ENCODE results near the gene DAAM2. TPM values are rescaled to one million over a fixed set of nuclear protein-coding genes. Genes with fewer than 3 reads are reported as not detected.

Gene DAAM2
- total RNA-seq, 2 donors from 2014 or later = 4.7 to 41.3 TPM

DNA sequence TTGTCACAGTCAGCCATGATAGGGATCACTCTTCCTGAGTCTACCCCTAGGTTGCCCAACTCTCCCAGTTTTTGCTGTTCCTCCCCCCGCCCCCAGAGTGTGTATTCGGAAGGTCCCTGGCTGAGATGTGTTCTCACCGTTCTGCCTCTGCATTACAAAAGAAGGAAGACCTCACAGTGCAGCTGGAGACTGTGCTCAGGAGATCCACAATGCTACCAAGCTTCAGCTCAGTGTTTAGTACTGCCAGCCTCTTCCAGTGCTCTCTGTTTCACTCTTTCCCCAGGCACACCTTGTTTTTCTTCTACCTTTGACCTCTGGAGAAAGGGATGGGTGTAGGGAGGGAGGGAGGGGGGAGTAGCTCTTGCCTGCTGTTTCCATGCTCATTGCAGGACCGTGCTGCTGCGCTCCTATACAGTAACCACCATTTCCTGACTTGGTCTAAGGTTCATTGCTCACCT, 155.5 kb downstream of the DAAM2 start:
- H3K27me3 ChIP-seq (replicated peaks; ENCODE audit: insufficient read depth) = no peaks in the 10 kb centered on the region
- intact Hi-C loops (cut with DNase I) = no loop called here
- H3K4me3 ChIP-seq = no peak overlapping the region
- no peak overlapping the region for H3K27ac ChIP-seq
- DNase-seq (ENCODE audit: low spot score) = no peak
- no peaks in the 10 kb centered on the region for H3K4me1 ChIP-seq (replicated peaks)
- no peaks in the 10 kb centered on the region for H3K9me3 ChIP-seq
- WGBS = 79% methylated on average over 5 of the region's 5 CpGs
- H3K36me3 ChIP-seq = no peaks in the 10 kb centered on the region
- no peak for TF ChIP-seq POLR2A (IDR thresholded peaks at IDR 0.05)
- TF ChIP-seq POLR2AphosphoS5 (IDR thresholded peaks at IDR 0.05) = no peak
- TF ChIP-seq, protein P1, sequence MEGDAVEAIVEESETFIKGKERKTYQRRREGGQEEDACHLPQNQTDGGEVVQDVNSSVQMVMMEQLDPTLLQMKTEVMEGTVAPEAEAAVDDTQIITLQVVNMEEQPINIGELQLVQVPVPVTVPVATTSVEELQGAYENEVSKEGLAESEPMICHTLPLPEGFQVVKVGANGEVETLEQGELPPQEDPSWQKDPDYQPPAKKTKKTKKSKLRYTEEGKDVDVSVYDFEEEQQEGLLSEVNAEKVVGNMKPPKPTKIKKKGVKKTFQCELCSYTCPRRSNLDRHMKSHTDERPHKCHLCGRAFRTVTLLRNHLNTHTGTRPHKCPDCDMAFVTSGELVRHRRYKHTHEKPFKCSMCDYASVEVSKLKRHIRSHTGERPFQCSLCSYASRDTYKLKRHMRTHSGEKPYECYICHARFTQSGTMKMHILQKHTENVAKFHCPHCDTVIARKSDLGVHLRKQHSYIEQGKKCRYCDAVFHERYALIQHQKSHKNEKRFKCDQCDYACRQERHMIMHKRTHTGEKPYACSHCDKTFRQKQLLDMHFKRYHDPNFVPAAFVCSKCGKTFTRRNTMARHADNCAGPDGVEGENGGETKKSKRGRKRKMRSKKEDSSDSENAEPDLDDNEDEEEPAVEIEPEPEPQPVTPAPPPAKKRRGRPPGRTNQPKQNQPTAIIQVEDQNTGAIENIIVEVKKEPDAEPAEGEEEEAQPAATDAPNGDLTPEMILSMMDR (IDR thresholded peaks at IDR 0.05) = no peak

DNA sequence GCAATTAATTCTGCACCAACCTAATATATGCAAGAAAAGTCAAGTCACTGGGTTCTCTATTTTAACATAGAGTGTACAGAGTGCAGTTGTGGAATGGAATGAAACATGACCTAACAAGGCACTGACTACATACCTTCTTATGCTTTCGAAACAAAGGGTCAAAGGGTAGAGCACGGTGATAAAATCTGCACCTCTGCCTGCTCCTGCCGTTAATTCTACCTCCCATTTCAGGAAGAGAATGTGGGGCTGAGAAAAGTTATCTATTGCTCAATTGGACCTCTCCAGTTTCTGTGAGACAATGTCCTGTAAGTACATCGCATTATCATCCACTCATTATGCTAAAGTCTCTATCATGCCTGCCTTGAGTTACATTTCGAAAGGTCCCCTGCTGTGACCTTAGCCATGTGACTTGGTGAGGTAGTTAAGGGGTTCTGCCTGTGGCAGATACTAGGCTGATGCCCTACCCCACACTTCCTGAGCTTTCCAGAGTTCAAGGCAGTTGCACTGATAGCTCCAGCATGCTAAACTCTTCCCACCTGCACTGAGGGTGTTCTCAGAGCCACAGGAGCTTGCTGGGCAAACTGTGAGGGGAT, 156.1 kb downstream of the DAAM2 start:
- no peaks in the 10 kb centered on the region for H3K27me3 ChIP-seq (replicated peaks; ENCODE audit: insufficient read depth)
- DNase-seq (ENCODE audit: low spot score) = no peak
- intact Hi-C loops (cut with DNase I) = no loop called here
- 70% methylated on average over 5 of the region's 5 CpGs for WGBS
- H3K4me1 ChIP-seq (replicated peaks) = no peaks in the 10 kb centered on the region
- TF ChIP-seq POLR2AphosphoS5 (IDR thresholded peaks at IDR 0.05) = no peak
- TF ChIP-seq POLR2A (IDR thresholded peaks at IDR 0.05) = no peak
- TF ChIP-seq, protein P1 (IDR thresholded peaks at IDR 0.05) = no peak
- H3K9me3 ChIP-seq = no peaks in the 10 kb centered on the region
- H3K4me3 ChIP-seq = no peak overlapping the region
- no peak overlapping the region for H3K27ac ChIP-seq
- H3K36me3 ChIP-seq = no peaks in the 10 kb centered on the region

DNA sequence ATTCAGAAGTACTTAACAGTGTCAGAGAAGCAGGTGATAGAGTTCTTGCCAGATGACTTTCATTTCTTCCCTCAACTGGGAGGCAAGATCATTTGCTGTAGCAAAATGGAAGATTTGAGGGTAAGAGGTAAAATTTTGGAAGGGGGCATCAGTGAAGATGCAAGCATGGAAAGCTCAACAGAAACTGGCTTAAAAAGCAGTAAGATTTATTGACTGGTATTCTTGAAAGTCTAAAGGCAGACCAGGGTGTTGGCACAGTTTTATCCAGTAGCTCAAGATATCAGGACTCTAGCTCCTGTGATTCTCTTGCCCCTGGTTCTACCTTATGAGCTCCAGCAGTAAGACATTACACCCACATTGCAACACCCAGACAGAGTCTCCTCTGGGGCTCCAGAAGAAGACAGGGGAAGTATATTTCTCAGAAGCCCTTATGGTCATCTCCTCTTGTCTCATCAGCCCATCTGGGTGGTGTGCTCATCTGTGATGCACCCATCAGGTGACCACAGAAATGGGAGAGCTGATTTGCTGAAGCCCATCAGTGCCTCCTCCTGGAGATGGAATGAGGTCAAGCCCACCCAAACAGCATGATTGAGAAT, 158.0 kb downstream of the DAAM2 start:
- Histone ChIP-seq H3K36me3 (no peaks in the 10 kb centered on the region), H3K27me3 (replicated peaks; ENCODE audit: insufficient read depth) (no peaks in the 10 kb centered on the region), H3K27ac (no peak overlapping the region), H3K4me3 (no peak overlapping the region), H3K4me1 (replicated peaks) (no peaks in the 10 kb centered on the region), H3K9me3 (no peaks in the 10 kb centered on the region)
- DNase-seq (ENCODE audit: low spot score) = no peak
- intact Hi-C loops (cut with DNase I) = no loop called here
- no peak for TF ChIP-seq POLR2A (IDR thresholded peaks at IDR 0.05)
- TF ChIP-seq, protein P1 (IDR thresholded peaks at IDR 0.05) = no peak

DNA sequence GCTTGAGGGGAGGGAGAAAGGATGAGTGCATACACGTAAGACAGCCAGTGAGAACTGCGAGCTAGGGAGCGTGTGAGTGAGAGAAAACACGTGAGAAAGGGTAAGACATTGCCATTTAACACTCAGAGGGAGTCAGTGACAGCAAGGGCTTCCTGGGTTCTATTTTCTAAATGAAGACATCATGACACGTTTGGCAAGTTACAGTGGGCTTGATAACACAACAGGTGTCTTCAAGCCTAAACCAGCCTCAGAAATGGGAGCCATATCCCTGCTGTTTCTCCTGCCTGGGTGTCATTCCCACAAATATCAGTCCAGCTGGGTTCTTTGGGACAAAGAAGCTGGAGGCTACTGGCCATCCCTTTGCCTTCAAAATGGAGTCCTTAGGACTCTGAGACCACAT, 159.0 kb downstream of the DAAM2 start:
- H3K4me1 ChIP-seq (replicated peaks) = no peaks in the 10 kb centered on the region
- 79% methylated on average over 5 of the region's 5 CpGs for WGBS
- H3K36me3 ChIP-seq = no peaks in the 10 kb centered on the region
- intact Hi-C loops (cut with DNase I) = no loop called here
- DNase-seq (ENCODE audit: low spot score) = no peak
- H3K4me3 ChIP-seq = no peak overlapping the region
- H3K27ac ChIP-seq = no peak overlapping the region
- TF ChIP-seq POLR2AphosphoS5 (IDR thresholded peaks at IDR 0.05) (no peak), POLR2A (IDR thresholded peaks at IDR 0.05) (no peak)
- TF ChIP-seq, protein P1 (IDR thresholded peaks at IDR 0.05) = no peak
- H3K9me3 ChIP-seq = no peaks in the 10 kb centered on the region
- no peaks in the 10 kb centered on the region for H3K27me3 ChIP-seq (replicated peaks; ENCODE audit: insufficient read depth)

DNA sequence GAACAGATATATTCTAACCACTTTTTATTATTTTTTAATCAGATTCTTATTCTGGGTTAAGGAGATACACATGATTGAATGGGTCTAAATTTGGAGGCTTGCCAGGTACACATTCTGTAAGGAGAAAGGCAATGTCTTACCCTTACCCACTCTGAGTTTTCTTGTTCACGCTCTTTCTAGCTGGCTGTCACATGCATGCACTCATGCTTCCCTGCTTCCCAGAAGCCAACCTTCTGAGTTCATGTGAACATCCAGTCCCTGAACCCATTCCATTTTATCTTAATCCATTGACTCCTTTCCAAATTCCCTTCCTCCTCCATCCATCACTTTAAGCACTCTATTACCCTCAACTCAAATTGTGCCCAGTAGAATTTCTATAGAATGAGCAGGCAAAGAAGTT, 159.5 kb downstream of the DAAM2 start:
- no peak overlapping the region for H3K27ac ChIP-seq
- intact Hi-C loops (cut with DNase I) = no loop called here
- no peak for DNase-seq (ENCODE audit: low spot score)
- H3K9me3 ChIP-seq = no peaks in the 10 kb centered on the region
- WGBS = 76% methylated on average over 1 of the region's 1 CpG
- TF ChIP-seq, protein P1 (IDR thresholded peaks at IDR 0.05) = no peak
- TF ChIP-seq POLR2AphosphoS5 (IDR thresholded peaks at IDR 0.05) (no peak), POLR2A (IDR thresholded peaks at IDR 0.05) (no peak)
- H3K27me3 ChIP-seq (replicated peaks; ENCODE audit: insufficient read depth) = no peaks in the 10 kb centered on the region
- no peaks in the 10 kb centered on the region for H3K4me1 ChIP-seq (replicated peaks)
- no peaks in the 10 kb centered on the region for H3K36me3 ChIP-seq
- H3K4me3 ChIP-seq = no peak overlapping the region

Measured in prostate gland (tissue), 2 donors.